ENCODE data around the gene SCN4A. TPM values are rescaled to one million over a fixed set of nuclear protein-coding genes. Genes with fewer than 3 reads are reported as not detected.
"Not testable (repeated sequence)": the region's sequence is repeated elsewhere in the genome, so short reads cannot be mapped to it uniquely, and the experiment has no call there.

Gene SCN4A
- total RNA-seq, 1 donor from 2014 or later, result 0.78 TPM

- POLR2A ChIA-PET, result interaction anchor here (0.6 to 19.1 kb wide), 22 partner anchors 11 to 226 kb away, joined by 3 to 837 read pairs (median 7); partner anchors contain the start of genes CD79B, ERN1, ICAM2 and PRR29
- no peaks in the 10 kb centered on the region for H3K27me3 Mint-ChIP-seq
- ATAC-seq (ENCODE audit: low read depth) (peak; percentile 49), DNase-seq (peak; percentile 65)
- intact Hi-C loops (cut with micrococcal nuclease), result loop anchor here (1.0 kb wide), 6 partner anchors 13 to 106 kb away; partner anchors contain the start of genes CD79B and ICAM2
- no peaks in the 10 kb centered on the region for H3K36me3 Mint-ChIP-seq (ENCODE audit: low read depth)
- no peaks in the 10 kb centered on the region for H3K9me3 Mint-ChIP-seq
- TF ChIP-seq CTCF (IDR thresholded peaks at IDR 0.05), result no peak
- peak overlapping the region; percentile 77 for H3K4me3 Mint-ChIP-seq
- peak overlapping the region; percentile 75 for H3K27ac Mint-ChIP-seq
- CTCF ChIA-PET, result interaction anchor here (0.6 to 12.3 kb wide), 20 partner anchors 8 to 213 kb away, joined by 3 to 321 read pairs (median 8); partner anchors contain the start of genes CD79B, CSHL1, ERN1 and ICAM2
- peaks cover 85% of the 10 kb centered on the region for H3K4me1 Mint-ChIP-seq
Measured at GRCh38 chr17:63919311-63919723, 53.4 kb downstream of the SCN4A start.

GRCh38 chr17:63918789-63919305 is 53.9 kb downstream of the SCN4A start, which contains the start of gene GH1:
Gene GH1 (minus strand): TSS chr17:63918839. CDS start chr17:63918776, 63 bp downstream.
- ChIA-PET CTCF (interaction anchor here (0.6 to 12.3 kb wide), 17 partner anchors 7 to 213 kb away, joined by 3 to 321 read pairs (median 12); partner anchors contain the start of genes CD79B, CSHL1, ERN1 and ICAM2), POLR2A (interaction anchor here (0.6 to 19.1 kb wide), 17 partner anchors 11 to 110 kb away, joined by 3 to 837 read pairs (median 7); partner anchors contain the start of genes CD79B and ICAM2)
- DNase-seq; H3K9me3 Mint-ChIP-seq; H3K36me3 Mint-ChIP-seq (ENCODE audit: low read depth); ATAC-seq (ENCODE audit: low read depth); H3K27me3 Mint-ChIP-seq: not testable (repeated sequence)
- Mint-ChIP-seq H3K4me1 (peaks cover 86% of the 10 kb centered on the region), H3K27ac (peak within 1 kb of the TSS; percentile 75), H3K4me3 (peak within 1 kb of the TSS; percentile 77)
- intact Hi-C loops (cut with micrococcal nuclease), result loop anchor here (1.0 kb wide), 6 partner anchors 13 to 106 kb away; partner anchors contain the start of genes CD79B and ICAM2

GRCh38 chr17:63918305-63918704 is 54.4 kb downstream of the SCN4A start:
- ChIA-PET POLR2A (interaction anchor here (1.3 to 19.1 kb wide), 8 partner anchors 12 to 108 kb away, joined by 3 to 837 read pairs (median 28); partner anchors contain the start of genes CD79B and ICAM2), CTCF (interaction anchor here (1.0 to 12.3 kb wide), 11 partner anchors 13 to 214 kb away, joined by 4 to 321 read pairs (median 46); partner anchors contain the start of genes CD79B, ERN1 and ICAM2)
- Mint-ChIP-seq H3K4me3 (no peak overlapping the region), H3K4me1 (peaks cover 87% of the 10 kb centered on the region), H3K27me3 (no peaks in the 10 kb centered on the region), H3K36me3 (ENCODE audit: low read depth) (no peaks in the 10 kb centered on the region), H3K9me3 (no peaks in the 10 kb centered on the region), H3K27ac (no peak overlapping the region)
- ATAC-seq (ENCODE audit: low read depth) (no peak), DNase-seq (no peak)
- no peak for TF ChIP-seq CTCF (IDR thresholded peaks at IDR 0.05)
- intact Hi-C loops (cut with micrococcal nuclease), result no loop called here

GRCh38 chr17:63917646-63918045 is 55.1 kb downstream of the SCN4A start:
- Mint-ChIP-seq H3K9me3 (no peaks in the 10 kb centered on the region), H3K27me3 (no peaks in the 10 kb centered on the region), H3K4me3 (no peak overlapping the region), H3K4me1 (peaks cover 86% of the 10 kb centered on the region), H3K27ac (no peak overlapping the region), H3K36me3 (ENCODE audit: low read depth) (no peaks in the 10 kb centered on the region)
- POLR2A ChIA-PET, result interaction anchor here (1.3 to 19.1 kb wide), 5 partner anchors 13 to 74 kb away, joined by 3 to 837 read pairs (median 33); partner anchors contain the start of gene CD79B
- CTCF ChIA-PET, result interaction anchor here (4.2 to 12.3 kb wide), 6 partner anchors 14 to 215 kb away, joined by 46 to 321 read pairs (median 116); partner anchors contain the start of genes CD79B and ERN1
- DNase-seq, result no peak
- no peak for TF ChIP-seq CTCF (IDR thresholded peaks at IDR 0.05)
- ATAC-seq (ENCODE audit: low read depth), result no peak
- intact Hi-C loops (cut with micrococcal nuclease), result no loop called here

GRCh38 chr17:63917206-63917605 is 55.5 kb downstream of the SCN4A start:
- H3K36me3 Mint-ChIP-seq (ENCODE audit: low read depth); intact Hi-C loops (cut with micrococcal nuclease); H3K9me3 Mint-ChIP-seq; DNase-seq; H3K4me3 Mint-ChIP-seq; H3K27me3 Mint-ChIP-seq; H3K27ac Mint-ChIP-seq; ATAC-seq (ENCODE audit: low read depth): not testable (repeated sequence)
- H3K4me1 Mint-ChIP-seq, result peaks cover 86% of the 10 kb centered on the region
- CTCF ChIA-PET, result interaction anchor here (4.2 to 12.3 kb wide), 5 partner anchors 15 to 215 kb away, joined by 46 to 321 read pairs (median 116); partner anchors contain the start of genes CD79B and ERN1
- POLR2A ChIA-PET, result interaction anchor here (1.3 to 19.1 kb wide), 4 partner anchors 13 to 73 kb away, joined by 3 to 837 read pairs (median 140); partner anchors contain the start of gene CD79B
